Spleen (tissue), 7 donors: ENCODE results near the gene IPO7.

Experiments
- POLR2A ChIP-seq, 3 donors: fragments of 450-650 bp; IDR thresholded peaks; one replicate each; pipeline ENCODE4 v1.5.1; 2017; ENCODE audit warnings: antibody characterized with exemption in 3 of 3, mild to moderate bottlenecking in 1 of 3
- TF ChIP-seq, protein P1 (sequence below), 11 experiments: fragments of 200-600 bp in 7 of 11; fragments of 450-650 bp in 4 of 11; sonication (generic) in 4 of 11; IDR thresholded peaks in 8 of 11; conservative IDR thresholded peaks in 3 of 11; 1 replicate in 7 of 11; 2 replicates in 4 of 11; pipeline versions ENCODE4 v1.4.0 to v1.8.0; 2016 to 2021; ENCODE audit warnings: antibody characterized with exemption in 11 of 11, inconsistent platforms in 4 of 11, mild to moderate bottlenecking in 1 of 11
- donor health status: DM: no; HTN: no; CAD: no; lungs with moderate emphysema.
- donor health status: DM: no; HTN: no; CAD: no.
- donor health status: DM: no; HTN: no; CAD: no.

DNA sequence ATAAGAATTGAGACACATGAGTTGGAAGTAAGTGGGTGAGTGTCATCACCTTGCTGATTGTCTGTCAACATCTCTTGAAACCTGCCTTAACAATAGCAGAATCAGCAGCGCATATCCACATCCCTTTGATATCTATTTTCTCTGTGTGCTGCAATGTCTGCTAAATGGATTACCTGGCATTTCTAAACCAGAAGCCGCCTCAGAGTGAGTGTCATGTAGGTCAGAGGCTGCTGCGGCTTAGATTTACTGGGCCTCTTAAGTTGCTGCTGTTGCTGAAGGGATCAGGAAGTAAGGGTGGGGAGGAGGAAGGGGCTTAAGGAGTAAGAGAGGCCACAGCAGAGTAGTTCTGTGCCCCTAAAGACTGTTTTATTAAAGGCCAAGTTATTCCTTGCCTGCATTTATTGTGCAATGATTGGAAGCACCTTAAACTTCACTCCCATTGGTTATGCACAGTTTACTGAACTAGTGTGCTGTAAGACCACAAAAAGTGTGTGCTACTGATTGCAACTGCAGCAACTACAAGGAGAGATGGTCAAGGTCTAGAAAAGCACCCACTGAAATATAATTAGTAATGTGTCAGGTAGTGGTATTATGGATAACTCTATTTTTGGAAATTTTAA is 40.3 kb upstream of the IPO7 start:
- TF ChIP-seq POLR2A (IDR thresholded peaks at IDR 0.05) = no peak
- TF ChIP-seq, protein P1, sequence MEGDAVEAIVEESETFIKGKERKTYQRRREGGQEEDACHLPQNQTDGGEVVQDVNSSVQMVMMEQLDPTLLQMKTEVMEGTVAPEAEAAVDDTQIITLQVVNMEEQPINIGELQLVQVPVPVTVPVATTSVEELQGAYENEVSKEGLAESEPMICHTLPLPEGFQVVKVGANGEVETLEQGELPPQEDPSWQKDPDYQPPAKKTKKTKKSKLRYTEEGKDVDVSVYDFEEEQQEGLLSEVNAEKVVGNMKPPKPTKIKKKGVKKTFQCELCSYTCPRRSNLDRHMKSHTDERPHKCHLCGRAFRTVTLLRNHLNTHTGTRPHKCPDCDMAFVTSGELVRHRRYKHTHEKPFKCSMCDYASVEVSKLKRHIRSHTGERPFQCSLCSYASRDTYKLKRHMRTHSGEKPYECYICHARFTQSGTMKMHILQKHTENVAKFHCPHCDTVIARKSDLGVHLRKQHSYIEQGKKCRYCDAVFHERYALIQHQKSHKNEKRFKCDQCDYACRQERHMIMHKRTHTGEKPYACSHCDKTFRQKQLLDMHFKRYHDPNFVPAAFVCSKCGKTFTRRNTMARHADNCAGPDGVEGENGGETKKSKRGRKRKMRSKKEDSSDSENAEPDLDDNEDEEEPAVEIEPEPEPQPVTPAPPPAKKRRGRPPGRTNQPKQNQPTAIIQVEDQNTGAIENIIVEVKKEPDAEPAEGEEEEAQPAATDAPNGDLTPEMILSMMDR (IDR thresholded peaks at IDR 0.05 in 8 of 11, conservative IDR thresholded peaks at IDR 0.05 in 3 of 11) = no peak
